HEK293T (cell line): ENCODE data around the gene ZFP3.

Experiments
- ARNT ChIP-seq: fragments of 450-650 bp; IDR thresholded peaks from 2 replicates; pipeline ENCODE4 v1.6.1; 2017; ENCODE audit warnings: mild to moderate bottlenecking
- BHLHE40 ChIP-seq: fragments of 450-650 bp; IDR thresholded peaks from 2 replicates; pipeline ENCODE4 v1.6.1; 2016; ENCODE audit warnings: mild to moderate bottlenecking, moderate library complexity, borderline replicate concordance
- ELF4 ChIP-seq: fragments of 450-650 bp; IDR thresholded peaks from 2 replicates; pipeline ENCODE4 v1.6.1; 2017; ENCODE audit warnings: antibody characterized with exemption
- FOXA1 ChIP-seq: fragments of 450-650 bp; IDR thresholded peaks from 2 replicates; pipeline ENCODE4 v1.6.1; 2016; ENCODE audit warnings: mild to moderate bottlenecking
- FOXK2 ChIP-seq: fragments of 450-650 bp; IDR thresholded peaks from 2 replicates; pipeline ENCODE4 v1.6.1; 2016; ENCODE audit warnings: mild to moderate bottlenecking
- FOXM1 ChIP-seq: fragments of 450-650 bp; IDR thresholded peaks from 2 replicates; pipeline ENCODE4 v1.6.1; 2017; ENCODE audit warnings: mild to moderate bottlenecking, borderline replicate concordance
- HDGF ChIP-seq: fragments of 450-650 bp; IDR thresholded peaks from 2 replicates; pipeline ENCODE4 v1.6.1; 2017; ENCODE audit warnings: antibody characterized with exemption, borderline replicate concordance
- L3MBTL2 ChIP-seq: fragments of 450-650 bp; conservative IDR thresholded peaks from 2 replicates; pipeline ENCODE4 v1.6.1; 2016; ENCODE audit warnings: mild to moderate bottlenecking
- LEF1 ChIP-seq: fragments of 450-650 bp; IDR thresholded peaks from 2 replicates; pipeline ENCODE4 v1.6.1; 2017; ENCODE audit warnings: mild to moderate bottlenecking, borderline replicate concordance
- NFRKB ChIP-seq: fragments of 450-650 bp; IDR thresholded peaks from 2 replicates; pipeline ENCODE4 v1.6.1; 2016; ENCODE audit warnings: mild to moderate bottlenecking, moderate library complexity
- PKNOX1 ChIP-seq: fragments of 450-650 bp; IDR thresholded peaks from 2 replicates; pipeline ENCODE4 v1.6.1; 2016
- SP1 ChIP-seq: fragments of 450-650 bp; IDR thresholded peaks from 2 replicates; pipeline ENCODE4 v1.6.1; 2017
- SUZ12 ChIP-seq: fragments of 450-650 bp; IDR thresholded peaks from 2 replicates; pipeline ENCODE4 v1.6.1; 2016; ENCODE audit warnings: mild to moderate bottlenecking
- TARDBP ChIP-seq: fragments of 450-650 bp; IDR thresholded peaks from 2 replicates; pipeline ENCODE4 v1.6.1; 2016

- TF ChIP-seq LEF1 (no peak), TARDBP (no peak), FOXM1 (no peak), SP1 (no peak), SUZ12 (no peak), FOXA1 (no peak), NFRKB (no peak), BHLHE40 (no peak), PKNOX1 (no peak), ARNT (no peak), ELF4 (no peak), HDGF (no peak), FOXK2 (no peak), L3MBTL2 (no peak)
Observed at GRCh38 chr17:5034651-5035050, 43.6 kb upstream of the ZFP3 start.
